Heart left ventricle (tissue), 13 donors: ENCODE measurements around the gene LBHD1.

ENCODE experiments used
- CTCF ChIP-seq, 12 donors: fragments of 200-600 bp; sonication (generic) in 4 of 12; IDR thresholded peaks; one replicate each; pipeline versions ENCODE4 v1.5.0 to v1.8.0; 2018 to 2022; ENCODE audit warnings: antibody characterized with exemption in 12 of 12, mild to moderate bottlenecking in 5 of 12
- POLR2A ChIP-seq, 2 donors: fragments of 450-650 bp; IDR thresholded peaks; one replicate each; pipeline ENCODE4 v1.6.1; 2017; ENCODE audit warnings: antibody characterized with exemption in 2 of 2, mild to moderate bottlenecking in 2 of 2, moderate library complexity in 2 of 2
- donor health status: ischemic (EF 13 %, LVEDD 7.1; RV severe dilation, severe dysfunction).
- donor health status: DM: no; HTN: yes; CAD: no.
- donor health status: DM: no; HTN: no; CAD: no.
- donor health status: ischemic (EF 25% LVEDD 6.9; RV normal size, moderate dysfunction).
- donor health status: ischemic (EF 25% LVEDD 5.7; RV mildly dilated, moderate dysfunction).
- donor health status: ischemic (EF 35%, LVEDD 5.7; RV mildly dilated, moderate dysfunction).
- donor health status: nonischemic (EF 11% LVEDD 7.7; RV severe dilation, severe dysfunction).
- donor health status: DM: yes; HTN: yes; CAD: no.
- donor health status: PGD.
- donor health status: ischemic (EF 29% LVEDD 5.4; RV normal size, mild dysfunction).
- donor health status: nonischemic (EF 23%, LVEDD 6.1; RV moderate dilation, normal function).

- TF ChIP-seq CTCF (IDR thresholded peaks at IDR 0.05), result no peak
- no peak for TF ChIP-seq POLR2A (IDR thresholded peaks at IDR 0.05)
These were observed 7.5 kb downstream of the LBHD1 start for GRCh38 chr11:62664405-62665074.
